ENCODE data around the gene PECR. TPM values are rescaled to one million over a fixed set of nuclear protein-coding genes. Genes with fewer than 3 reads are reported as not detected.

Gene PECR
- total RNA-seq, 1 donor from 2014 or later, result 6.6 TPM

- Mint-ChIP-seq H3K4me3 (ENCODE audit: unreplicated experiment) (no peak overlapping the region), H3K27ac (ENCODE audit: unreplicated experiment) (no peak overlapping the region), H3K36me3 (ENCODE audit: unreplicated experiment) (peaks cover 4% of the 10 kb centered on the region), H3K9me3 (ENCODE audit: unreplicated experiment) (no peaks in the 10 kb centered on the region), H3K4me1 (ENCODE audit: unreplicated experiment) (peaks cover 5% of the 10 kb centered on the region), H3K27me3 (ENCODE audit: unreplicated experiment) (no peaks in the 10 kb centered on the region)
- DNase-seq (ENCODE audit: extremely low spot score, unreplicated experiment), result no peak
- TF ChIP-seq CTCF (IDR thresholded peaks at IDR 0.05), result no peak
Observed at GRCh38 chr2:216064665-216065064, 16.9 kb downstream of the PECR start.

- no peaks in the 10 kb centered on the region for H3K27me3 Mint-ChIP-seq (ENCODE audit: unreplicated experiment)
- peak; percentile 24 for TF ChIP-seq CTCF (IDR thresholded peaks at IDR 0.05)
- peaks cover 5% of the 10 kb centered on the region for H3K36me3 Mint-ChIP-seq (ENCODE audit: unreplicated experiment)
- H3K27ac Mint-ChIP-seq (ENCODE audit: unreplicated experiment), result no peak overlapping the region
- no peaks in the 10 kb centered on the region for H3K9me3 Mint-ChIP-seq (ENCODE audit: unreplicated experiment)
- no peak for DNase-seq (ENCODE audit: extremely low spot score, unreplicated experiment)
- peaks cover 5% of the 10 kb centered on the region for H3K4me1 Mint-ChIP-seq (ENCODE audit: unreplicated experiment)
- H3K4me3 Mint-ChIP-seq (ENCODE audit: unreplicated experiment), result no peak overlapping the region
Observed at GRCh38 chr2:216064014-216064630, 17.5 kb downstream of the PECR start.

- Mint-ChIP-seq H3K27ac (ENCODE audit: unreplicated experiment) (no peak overlapping the region), H3K36me3 (ENCODE audit: unreplicated experiment) (peaks cover 9% of the 10 kb centered on the region), H3K9me3 (ENCODE audit: unreplicated experiment) (no peaks in the 10 kb centered on the region), H3K4me3 (ENCODE audit: unreplicated experiment) (no peak overlapping the region), H3K27me3 (ENCODE audit: unreplicated experiment) (no peaks in the 10 kb centered on the region), H3K4me1 (ENCODE audit: unreplicated experiment) (peaks cover 15% of the 10 kb centered on the region)
- no peak for TF ChIP-seq CTCF (IDR thresholded peaks at IDR 0.05)
- DNase-seq (ENCODE audit: extremely low spot score, unreplicated experiment), result no peak
Observed at GRCh38 chr2:216059233-216059834, 22.3 kb downstream of the PECR start.

- peak overlapping the region; percentile 10 for H3K27ac Mint-ChIP-seq (ENCODE audit: unreplicated experiment)
- no peak for DNase-seq (ENCODE audit: extremely low spot score, unreplicated experiment)
- peaks cover 9% of the 10 kb centered on the region for H3K36me3 Mint-ChIP-seq (ENCODE audit: unreplicated experiment)
- no peak overlapping the region for H3K4me3 Mint-ChIP-seq (ENCODE audit: unreplicated experiment)
- TF ChIP-seq CTCF (IDR thresholded peaks at IDR 0.05), result no peak
- peaks cover under 1% of the 10 kb centered on the region for H3K9me3 Mint-ChIP-seq (ENCODE audit: unreplicated experiment)
- no peaks in the 10 kb centered on the region for H3K27me3 Mint-ChIP-seq (ENCODE audit: unreplicated experiment)
- H3K4me1 Mint-ChIP-seq (ENCODE audit: unreplicated experiment), result peaks cover 15% of the 10 kb centered on the region
Observed at GRCh38 chr2:216057688-216058193, 23.9 kb downstream of the PECR start.

GRCh38 chr2:216056739-216057138 is 24.9 kb downstream of the PECR start:
- Mint-ChIP-seq H3K27me3 (ENCODE audit: unreplicated experiment) (no peaks in the 10 kb centered on the region), H3K4me1 (ENCODE audit: unreplicated experiment) (peaks cover 15% of the 10 kb centered on the region), H3K4me3 (ENCODE audit: unreplicated experiment) (no peak overlapping the region), H3K27ac (ENCODE audit: unreplicated experiment) (no peak overlapping the region), H3K9me3 (ENCODE audit: unreplicated experiment) (peaks cover 4% of the 10 kb centered on the region), H3K36me3 (ENCODE audit: unreplicated experiment) (peaks cover 9% of the 10 kb centered on the region)
- DNase-seq (ENCODE audit: extremely low spot score, unreplicated experiment), result no peak
- no peak for TF ChIP-seq CTCF (IDR thresholded peaks at IDR 0.05)

Data from osteocyte (in vitro differentiated cells).